Stimulated activated CD4-positive, alpha-beta T cell treated with anti-CD3 and anti-CD28 coated beads, TNF-alpha, amount 100 ng/mL, for 1 hour (primary cell): ENCODE measurements around the gene RPL5.
"Not testable (repeated sequence)": the region's sequence is repeated elsewhere in the genome, so short reads cannot be mapped to it uniquely, and the experiment has no call there.

ENCODE experiments used
- DNase-seq, 3 donors: peaks; one replicate each; pipeline ENCODE4 v3.0.0-alpha.2; 2020; ENCODE audit warnings: low read depth in 3 of 3, low spot score in 1 of 3

The RPL5 gene

GRCh38 chr1:92831762-92832536 lies at the start of gene RPL5:
Gene RPL5 (plus strand): TSS chr1:92832040. CDS start chr1:92832115, 75 bp downstream.
- peak; percentile 92 to 94 (median 94) for DNase-seq

- DNase-seq, result not testable (repeated sequence)
Measured at GRCh38 chr1:92783550-92783949, 48.3 kb upstream of the RPL5 start.

GRCh38 chr1:92784021-92784638 lies 47.7 kb upstream of the RPL5 start:
- DNase-seq, result no peak

GRCh38 chr1:92784639-92785500 lies 47.0 kb upstream of the RPL5 start, which contains the start of gene EVI5:
Gene EVI5 (minus strand): TSS chr1:92785108. CDS start chr1:92736546, 48,562 bp downstream.
- DNase-seq, result peak in 2 of 3 donors; percentile 10 to 38

- DNase-seq, result no peak
Measured at GRCh38 chr1:92786111-92786901, 45.5 kb upstream of the RPL5 start.

- no peak for DNase-seq
Measured at GRCh38 chr1:92790081-92790480, 41.8 kb upstream of the RPL5 start.

GRCh38 chr1:92790867-92791266 lies 41.0 kb upstream of the RPL5 start:
- no peak for DNase-seq

GRCh38 chr1:92791487-92792066 lies 40.3 kb upstream of the RPL5 start:
- no peak for DNase-seq

- DNase-seq, result no peak
Measured at GRCh38 chr1:92792340-92792782, 39.5 kb upstream of the RPL5 start.

- DNase-seq, result no peak
Measured at GRCh38 chr1:92795166-92795565, 36.7 kb upstream of the RPL5 start.

- DNase-seq, result no peak
Measured at GRCh38 chr1:92797297-92797696, 34.5 kb upstream of the RPL5 start.

GRCh38 chr1:92797961-92798360 lies 33.9 kb upstream of the RPL5 start:
- no peak for DNase-seq

- DNase-seq, result no peak
Measured at GRCh38 chr1:92803140-92803887, 28.5 kb upstream of the RPL5 start.

- no peak for DNase-seq
Measured at GRCh38 chr1:92804721-92805201, 27.1 kb upstream of the RPL5 start.

GRCh38 chr1:92805216-92805615 lies 26.6 kb upstream of the RPL5 start:
- DNase-seq, result no peak

GRCh38 chr1:92808381-92808780 lies 23.5 kb upstream of the RPL5 start:
- DNase-seq, result no peak

GRCh38 chr1:92816732-92817131 lies 15.1 kb upstream of the RPL5 start:
- DNase-seq, result no peak

- no peak for DNase-seq
Measured at GRCh38 chr1:92817137-92817697, 14.6 kb upstream of the RPL5 start.
